HepG2 (cell line): ENCODE measurements around the gene JUND. TPM values are rescaled to one million over a fixed set of nuclear protein-coding genes. Genes with fewer than 3 reads are reported as not detected.

ENCODE experiments used
- CHD4 ChIP-seq: fragments of 200-600 bp; sonication (generic); IDR thresholded peaks from 2 replicates; pipeline ENCODE4 v1.7.0; 2017; ENCODE audit warnings: mild to moderate bottlenecking, low read length, borderline replicate concordance
- ELF1 ChIP-seq: sonication (generic); formaldehyde crosslinking; IDR thresholded peaks from 2 replicates; pipeline ENCODE4 v1.4.0; 2020; ENCODE audit warnings: missing genetic modification reagents
- HNRNPH1 ChIP-seq: fragments of 200-400 bp; formaldehyde crosslinking; optimal IDR thresholded peaks from 2 replicates; pipeline ENCODE3; 2017; ENCODE audit warnings: mild to moderate bottlenecking, low read depth, low read length
- MATR3 ChIP-seq: sonication (generic); formaldehyde crosslinking; IDR thresholded peaks from 2 replicates; pipeline ENCODE4 v1.4.0; 2020; ENCODE audit warnings: missing genetic modification reagents
- POLR2AphosphoS2 ChIP-seq: IDR thresholded peaks from 2 replicates; pipeline ENCODE4 v1.6.1; 2011; ENCODE audit warnings: low read depth, low read length, improper control_type of control experiment
- POLR2G ChIP-seq: fragments of 200-400 bp; formaldehyde crosslinking; IDR thresholded peaks from 2 replicates; pipeline ENCODE4 v1.6.1; 2018; ENCODE audit warnings: mild to moderate bottlenecking, low read depth, low read length, moderate library complexity
- SOX13 ChIP-seq, 3 experiments: fragments of 450-650 bp in 1 of 3; sonication (generic) in 1 of 3; formaldehyde crosslinking in 1 of 3; IDR thresholded peaks in 2 of 3; conservative IDR thresholded peaks in 1 of 3; 2 replicates each; pipeline versions ENCODE4 v1.5.0 to v1.6.1; 2016 to 2020; ENCODE audit warnings: antibody characterized with exemption in 1 of 3, mild to moderate bottlenecking in 1 of 3, missing compliant biosample characterization in 1 of 3, missing genetic modification reagents in 1 of 3, moderate library complexity in 1 of 3
- TSC22D2 ChIP-seq: sonication (generic); formaldehyde crosslinking; IDR thresholded peaks from 2 replicates; pipeline ENCODE4 v1.5.1; 2020; ENCODE audit warnings: missing genetic modification reagents, mild to moderate bottlenecking, borderline replicate concordance
- ZBTB26 ChIP-seq: IDR thresholded peaks from 2 replicates; pipeline ENCODE4 v1.6.1; 2016; ENCODE audit warnings: missing compliant biosample characterization, missing genetic modification reagents, borderline replicate concordance
- ZFP36L2 ChIP-seq: sonication (generic); formaldehyde crosslinking; IDR thresholded peaks from 2 replicates; pipeline ENCODE4 v1.4.0; 2020; ENCODE audit warnings: missing genetic modification reagents
- ZIK1 ChIP-seq: sonication (generic); formaldehyde crosslinking; IDR thresholded peaks from 2 replicates; pipeline ENCODE4 v1.5.0; 2020; ENCODE audit warnings: mild to moderate bottlenecking, low read depth, missing genetic modification reagents, borderline replicate concordance
- ZNF138 ChIP-seq: sonication (generic); formaldehyde crosslinking; IDR thresholded peaks from 2 replicates; pipeline ENCODE4 v1.5.0; 2020; ENCODE audit warnings: mild to moderate bottlenecking, low read depth, missing genetic modification reagents
- ZNF414 ChIP-seq: sonication (generic); formaldehyde crosslinking; IDR thresholded peaks from 2 replicates; pipeline ENCODE4 v1.5.0; 2020; ENCODE audit warnings: missing genetic modification reagents
- ZSCAN25 ChIP-seq: sonication (generic); formaldehyde crosslinking; IDR thresholded peaks from 2 replicates; pipeline ENCODE4 v1.8.0; 2022; ENCODE audit warnings: mild to moderate bottlenecking, missing genetic modification reagents
- polyA plus RNA-seq, 8 experiments: library from polyadenylated mRNA; depleted of rRNA in 3 of 8; stranded (reverse) in 7 of 8; unstranded in 1 of 8; fragments of >200 nt; fragmentation: Illumina TruSeq in 4 of 8; extraction: Trizol in 4 of 8; gene quantifications; 2 replicates each; pipeline versions ENCODE4 v1.2.1 to v1.2.3, GENCODE V29; 2011 to 2016; ENCODE audit warnings: low read depth in 4 of 8, missing spikeins in 1 of 8, mixed read lengths in 1 of 8; ENCODE audit not compliant: insufficient read depth in 1 of 8
- total RNA-seq, 5 experiments: library from RNA; depleted of rRNA; stranded (reverse); fragments of >200 nt; fragmentation: Illumina TruSeq; extraction: Trizol; gene quantifications; 2 replicates each; pipeline ENCODE4 v1.2.3, GENCODE V29; 2016; ENCODE audit warnings: low read depth in 1 of 5
- TF ChIP-seq, protein P1 (sequence below): sonication (generic); formaldehyde crosslinking; IDR thresholded peaks from 2 replicates; pipeline ENCODE4 v1.4.0; 2020; ENCODE audit warnings: missing genetic modification reagents, mild to moderate bottlenecking, borderline replicate concordance
- TF ChIP-seq, protein P2 (sequence below): sonication (generic); formaldehyde crosslinking; IDR thresholded peaks from 2 replicates; pipeline ENCODE4 v1.8.0; 2022; ENCODE audit warnings: missing genetic modification reagents, mild to moderate bottlenecking, inconsistent platforms, borderline replicate concordance
- TF ChIP-seq, protein P3 (sequence below): IDR thresholded peaks from 2 replicates; pipeline ENCODE4 v1.4.0; 2020; ENCODE audit warnings: mild to moderate bottlenecking, missing genetic modification reagents

Gene JUND
- total and polyA plus RNA-seq, 2 of the 13 experiments (the other 11 are each of a cell fraction or from before 2014, with no cell fraction given), result 41.2 to 59.8 TPM

DNA sequence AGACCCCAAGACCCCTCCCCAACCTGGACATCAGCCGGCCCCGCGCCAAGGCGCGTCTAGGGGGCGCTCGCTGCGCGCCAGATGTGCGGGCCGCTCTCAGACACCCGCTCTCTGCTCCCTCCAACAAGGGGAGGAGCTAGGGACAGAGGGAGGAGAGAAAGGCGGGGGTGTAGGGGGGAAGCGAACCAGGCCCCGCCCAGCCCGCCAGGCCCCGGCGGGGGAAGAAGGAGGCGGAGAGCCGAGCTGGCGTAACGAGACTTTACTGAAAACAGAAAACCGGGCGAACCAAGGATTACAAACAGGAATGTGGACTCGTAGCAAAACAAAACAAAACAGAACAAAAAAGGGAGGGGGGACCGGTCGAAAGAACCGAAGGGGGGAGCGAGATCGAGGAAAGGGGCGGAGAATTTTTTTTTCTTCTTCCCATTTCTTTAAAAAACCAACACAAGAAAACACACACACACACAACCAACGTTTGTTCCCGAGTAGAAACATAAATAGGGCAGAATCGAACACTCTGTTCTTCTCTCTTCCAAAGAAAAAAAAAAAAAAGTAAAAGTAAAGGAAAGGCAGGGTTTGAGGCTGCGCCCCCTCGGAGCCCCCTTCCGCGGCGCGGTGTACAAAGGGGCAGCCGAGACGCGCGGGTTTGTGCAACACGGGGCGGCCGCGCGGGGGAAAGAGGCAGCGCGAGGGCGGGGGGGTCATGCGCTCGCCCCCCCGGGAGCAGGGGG is 1.7 kb downstream of the JUND start (continued):
- TF ChIP-seq ZFP36L2 (CRISPR knock-in tag), result no peak
- TF ChIP-seq ELF1 (CRISPR knock-in tag), result peak; percentile 46; the same call in 1 of the 2 replicates
- no peak for TF ChIP-seq HNRNPH1
- TF ChIP-seq ZBTB26 (CRISPR knock-in tag), result peak; percentile 52; the same call in 1 of the 2 replicates
- peak; percentile 81; the same call in 1 of the 2 replicates for TF ChIP-seq TSC22D2 (CRISPR knock-in tag)
- TF ChIP-seq CHD4, result peak; percentile 3; the same call in 1 of the 2 replicates
- peak; percentile 77; the same call in 1 of the 2 replicates for TF ChIP-seq POLR2AphosphoS2
- no peak; the same call in 1 of the 2 replicates for TF ChIP-seq ZNF414 (CRISPR knock-in tag)
- TF ChIP-seq, protein P1, sequence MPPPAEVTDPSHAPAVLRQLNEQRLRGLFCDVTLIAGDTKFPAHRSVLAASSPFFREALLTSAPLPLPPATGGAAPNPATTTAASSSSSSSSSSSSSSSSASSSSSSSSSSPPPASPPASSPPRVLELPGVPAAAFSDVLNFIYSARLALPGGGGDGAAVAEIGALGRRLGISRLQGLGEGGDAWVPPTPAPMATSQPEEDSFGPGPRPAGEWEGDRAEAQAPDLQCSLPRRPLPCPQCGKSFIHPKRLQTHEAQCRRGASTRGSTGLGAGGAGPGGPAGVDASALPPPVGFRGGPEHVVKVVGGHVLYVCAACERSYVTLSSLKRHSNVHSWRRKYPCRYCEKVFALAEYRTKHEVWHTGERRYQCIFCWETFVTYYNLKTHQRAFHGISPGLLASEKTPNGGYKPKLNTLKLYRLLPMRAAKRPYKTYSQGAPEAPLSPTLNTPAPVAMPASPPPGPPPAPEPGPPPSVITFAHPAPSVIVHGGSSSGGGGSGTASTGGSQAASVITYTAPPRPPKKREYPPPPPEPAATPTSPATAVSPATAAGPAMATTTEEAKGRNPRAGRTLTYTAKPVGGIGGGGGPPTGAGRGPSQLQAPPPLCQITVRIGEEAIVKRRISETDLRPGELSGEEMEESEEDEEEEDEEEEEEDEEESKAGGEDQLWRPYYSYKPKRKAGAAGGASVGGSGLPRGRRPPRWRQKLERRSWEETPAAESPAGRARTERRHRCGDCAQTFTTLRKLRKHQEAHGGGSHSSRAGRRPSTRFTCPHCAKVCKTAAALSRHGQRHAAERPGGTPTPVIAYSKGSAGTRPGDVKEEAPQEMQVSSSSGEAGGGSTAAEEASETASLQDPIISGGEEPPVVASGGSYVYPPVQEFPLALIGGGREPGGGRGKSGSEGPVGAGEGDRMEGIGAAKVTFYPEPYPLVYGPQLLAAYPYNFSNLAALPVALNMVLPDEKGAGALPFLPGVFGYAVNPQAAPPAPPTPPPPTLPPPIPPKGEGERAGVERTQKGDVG (CRISPR knock-in tag), result no peak
- TF ChIP-seq, protein P2, sequence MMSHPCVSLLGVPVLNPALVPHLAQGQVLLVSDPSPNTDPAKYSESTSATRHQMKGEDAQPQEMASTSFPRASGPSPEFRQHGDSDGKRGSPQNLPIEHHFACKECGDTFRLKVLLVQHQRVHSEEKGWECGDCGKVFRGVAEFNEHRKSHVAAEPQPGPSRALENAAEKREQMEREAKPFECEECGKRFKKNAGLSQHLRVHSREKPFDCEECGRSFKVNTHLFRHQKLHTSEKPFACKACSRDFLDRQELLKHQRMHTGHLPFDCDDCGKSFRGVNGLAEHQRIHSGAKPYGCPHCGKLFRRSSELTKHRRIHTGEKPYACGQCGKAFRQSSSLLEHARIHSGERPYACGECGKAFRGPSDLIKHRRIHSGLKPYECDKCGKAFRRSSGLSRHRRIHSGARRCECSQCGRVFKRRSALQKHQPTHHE (CRISPR knock-in tag), result no peak
- TF ChIP-seq POLR2G, result peak; percentile 74
- no peak for TF ChIP-seq SOX13 (IDR thresholded peaks at IDR 0.05)
- TF ChIP-seq SOX13 (CRISPR knock-in tag; conservative IDR thresholded peaks at IDR 0.05 in 1 of 2, IDR thresholded peaks at IDR 0.05 in 1 of 2), result no peak
- TF ChIP-seq ZNF138 (CRISPR knock-in tag), result no peak
- TF ChIP-seq, protein P3, sequence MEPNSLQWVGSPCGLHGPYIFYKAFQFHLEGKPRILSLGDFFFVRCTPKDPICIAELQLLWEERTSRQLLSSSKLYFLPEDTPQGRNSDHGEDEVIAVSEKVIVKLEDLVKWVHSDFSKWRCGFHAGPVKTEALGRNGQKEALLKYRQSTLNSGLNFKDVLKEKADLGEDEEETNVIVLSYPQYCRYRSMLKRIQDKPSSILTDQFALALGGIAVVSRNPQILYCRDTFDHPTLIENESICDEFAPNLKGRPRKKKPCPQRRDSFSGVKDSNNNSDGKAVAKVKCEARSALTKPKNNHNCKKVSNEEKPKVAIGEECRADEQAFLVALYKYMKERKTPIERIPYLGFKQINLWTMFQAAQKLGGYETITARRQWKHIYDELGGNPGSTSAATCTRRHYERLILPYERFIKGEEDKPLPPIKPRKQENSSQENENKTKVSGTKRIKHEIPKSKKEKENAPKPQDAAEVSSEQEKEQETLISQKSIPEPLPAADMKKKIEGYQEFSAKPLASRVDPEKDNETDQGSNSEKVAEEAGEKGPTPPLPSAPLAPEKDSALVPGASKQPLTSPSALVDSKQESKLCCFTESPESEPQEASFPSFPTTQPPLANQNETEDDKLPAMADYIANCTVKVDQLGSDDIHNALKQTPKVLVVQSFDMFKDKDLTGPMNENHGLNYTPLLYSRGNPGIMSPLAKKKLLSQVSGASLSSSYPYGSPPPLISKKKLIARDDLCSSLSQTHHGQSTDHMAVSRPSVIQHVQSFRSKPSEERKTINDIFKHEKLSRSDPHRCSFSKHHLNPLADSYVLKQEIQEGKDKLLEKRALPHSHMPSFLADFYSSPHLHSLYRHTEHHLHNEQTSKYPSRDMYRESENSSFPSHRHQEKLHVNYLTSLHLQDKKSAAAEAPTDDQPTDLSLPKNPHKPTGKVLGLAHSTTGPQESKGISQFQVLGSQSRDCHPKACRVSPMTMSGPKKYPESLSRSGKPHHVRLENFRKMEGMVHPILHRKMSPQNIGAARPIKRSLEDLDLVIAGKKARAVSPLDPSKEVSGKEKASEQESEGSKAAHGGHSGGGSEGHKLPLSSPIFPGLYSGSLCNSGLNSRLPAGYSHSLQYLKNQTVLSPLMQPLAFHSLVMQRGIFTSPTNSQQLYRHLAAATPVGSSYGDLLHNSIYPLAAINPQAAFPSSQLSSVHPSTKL, result 0 out of 2 replicates have a peak, but pooled peaks have one; percentile 22
- no peak for TF ChIP-seq MATR3 (CRISPR knock-in tag)
- TF ChIP-seq ZIK1 (CRISPR knock-in tag), result 0 out of 2 replicates have a peak, but pooled peaks have one; percentile 21
- 0 out of 2 replicates have a peak, but pooled peaks have one; percentile 67 for TF ChIP-seq ZSCAN25 (CRISPR knock-in tag)
